GM03348 (cell line): Measurements from ENCODE around the gene C11orf86.
"Not testable (repeated sequence)": the region's sequence is repeated elsewhere in the genome, so short reads cannot be mapped to it uniquely, and the experiment has no call there.

ENCODE experiments used
- DNase-seq: peaks from one replicate; pipeline ENCODE4 v3.0.0; 2012; ENCODE audit warnings: low spot score

C11orf86 gene

DNA sequence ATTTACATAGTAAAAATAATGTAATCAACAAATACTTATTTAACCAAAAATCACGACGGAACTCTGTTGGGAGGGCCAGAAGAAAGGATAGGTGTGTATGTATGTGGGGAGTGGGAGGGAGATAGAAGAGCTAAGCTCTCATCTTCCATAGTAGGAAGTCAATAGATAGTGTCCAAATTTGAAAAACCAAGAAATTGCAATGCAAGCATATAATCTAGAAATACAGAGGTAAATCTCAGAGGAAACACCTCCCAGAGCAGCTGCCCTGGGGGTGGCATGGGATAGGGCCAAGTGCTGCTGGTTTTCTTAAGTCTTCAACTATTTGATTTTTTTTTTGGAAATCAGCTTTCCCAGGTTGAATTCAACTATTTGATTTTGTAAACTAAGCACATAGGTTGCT is 16.9 kb downstream of the C11orf86 start:
- no peak for DNase-seq

DNA sequence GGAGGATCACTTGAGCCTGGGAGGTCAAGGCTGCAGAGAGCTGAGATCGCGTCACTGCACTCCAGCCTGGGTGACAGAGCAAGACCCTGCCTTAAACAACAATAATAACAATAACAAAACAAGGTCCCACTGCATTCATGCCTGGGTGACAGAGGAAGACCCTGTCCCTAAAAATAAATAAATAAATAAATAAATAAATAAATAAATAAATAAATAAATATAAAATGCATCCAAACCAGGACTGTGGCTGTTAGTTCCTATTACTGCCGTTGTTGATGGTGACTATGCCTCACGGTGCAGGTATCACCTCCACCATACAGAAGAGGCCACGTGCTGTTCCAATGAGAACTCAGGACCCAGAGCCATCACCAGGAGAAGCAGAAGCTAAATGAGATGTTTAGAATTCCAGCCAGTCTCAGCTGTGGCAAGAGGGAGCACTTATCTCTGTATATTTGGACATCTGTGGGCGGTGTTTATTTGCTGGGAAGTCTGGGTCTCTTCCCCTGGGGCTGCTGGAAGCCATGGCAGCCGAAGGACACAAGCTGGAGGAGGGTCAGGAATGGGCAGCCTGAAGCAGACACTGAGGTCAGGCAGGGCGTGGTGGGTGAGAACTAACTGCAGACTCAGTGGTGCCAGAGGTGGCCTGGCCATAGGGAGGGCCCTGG is 21.6 kb downstream of the C11orf86 start:
- peak; percentile 84 for DNase-seq

- DNase-seq, result no peak
Observed at GRCh38 chr11:66999555-66999954, 24.5 kb downstream of the C11orf86 start.

GRCh38 chr11:67001332-67001731 is 26.2 kb downstream of the C11orf86 start:
- no peak for DNase-seq

DNA sequence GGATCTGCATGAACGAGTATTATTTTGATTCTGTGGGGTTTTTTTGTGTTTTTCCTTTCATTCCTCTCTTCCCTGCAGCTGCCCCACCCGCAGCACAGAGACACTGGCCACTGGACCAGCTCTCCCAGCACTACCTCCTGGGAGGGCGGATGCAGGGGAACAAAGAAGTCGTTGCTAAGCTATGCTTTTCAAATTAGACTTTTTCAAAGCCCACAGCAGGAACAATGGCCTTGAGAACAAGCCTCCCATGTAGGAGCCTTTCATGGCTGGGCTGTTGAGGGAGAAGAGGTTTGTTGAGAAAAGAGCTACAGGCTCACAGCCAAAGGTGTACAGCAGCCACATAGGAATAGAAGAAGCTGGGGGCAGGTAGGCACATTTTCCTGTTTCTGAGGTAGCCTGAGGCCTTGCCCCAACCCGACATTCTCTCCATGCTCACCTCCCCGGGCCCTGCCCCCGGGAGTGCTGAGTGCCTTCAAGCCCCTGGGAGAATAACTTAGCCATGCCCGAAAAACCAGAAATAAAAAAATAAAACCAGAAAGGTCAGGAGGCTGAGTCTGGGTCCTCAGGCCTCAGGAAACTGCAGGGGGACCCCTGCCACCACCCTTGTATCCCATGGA is 27.3 kb downstream of the C11orf86 start:
- no peak for DNase-seq

GRCh38 chr11:67002921-67003411 is 27.9 kb downstream of the C11orf86 start:
- no peak for DNase-seq

DNA sequence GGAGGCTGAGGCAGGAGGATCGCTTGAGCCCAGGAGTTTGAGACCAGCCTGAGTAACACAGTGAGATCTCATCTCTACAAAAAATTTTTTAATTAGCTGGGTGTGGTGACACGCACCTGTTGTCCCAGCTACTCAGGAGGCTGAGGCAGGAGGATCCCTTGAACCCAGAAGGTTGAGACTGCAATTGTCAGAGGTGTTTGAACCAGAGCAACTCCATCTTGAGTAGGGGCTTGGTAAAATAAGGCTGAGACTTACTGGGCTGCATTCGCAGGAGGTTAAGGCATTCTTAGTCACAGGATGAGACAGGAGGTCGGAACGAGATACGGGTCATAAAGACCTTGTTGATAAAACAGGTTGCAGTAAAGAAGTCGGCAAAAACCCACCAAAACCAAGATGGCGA is 30.1 kb downstream of the C11orf86 start:
- not testable (repeated sequence) for DNase-seq

DNA sequence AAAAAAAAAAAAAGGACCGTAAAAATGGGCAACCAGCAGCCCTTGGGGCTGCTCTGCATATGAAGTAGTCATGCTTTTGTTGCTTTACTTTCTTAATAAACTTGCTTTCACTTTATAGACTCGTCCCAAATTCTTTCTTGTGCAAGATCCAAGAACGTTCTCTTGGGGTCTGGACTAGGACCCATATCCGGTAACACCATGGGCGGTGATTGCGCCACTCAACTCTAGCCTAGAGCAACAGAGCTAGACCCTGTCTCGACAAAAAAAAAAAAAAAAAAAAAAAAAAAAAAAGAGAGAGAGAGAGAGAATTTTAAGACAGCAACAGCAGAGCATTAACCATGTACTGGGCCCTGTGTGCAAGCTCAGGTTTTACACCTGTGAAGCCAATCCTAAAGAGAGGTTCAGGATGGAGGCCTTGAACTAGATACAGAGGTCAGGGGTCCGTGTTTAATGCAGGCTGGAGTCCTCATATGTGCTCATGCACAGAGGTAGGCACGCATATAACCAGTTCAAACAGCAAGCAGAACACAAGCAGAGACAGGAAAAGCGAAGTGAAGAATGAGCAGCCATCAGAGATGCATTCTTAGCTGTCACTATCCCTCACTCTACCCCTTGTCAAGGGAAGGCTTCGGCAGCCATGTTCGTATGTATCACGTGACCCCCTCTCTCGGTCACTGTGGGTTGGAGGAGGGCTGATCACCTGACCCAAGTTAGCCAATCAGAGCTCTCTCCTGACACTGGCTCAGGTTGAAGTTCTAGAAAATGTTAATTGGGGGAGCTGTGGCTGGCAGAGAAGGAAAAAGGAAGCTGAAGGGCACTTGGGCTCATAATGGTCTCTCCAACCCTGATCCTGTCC is 31.2 kb downstream of the C11orf86 start:
- DNase-seq, result peak; percentile 36

DNA sequence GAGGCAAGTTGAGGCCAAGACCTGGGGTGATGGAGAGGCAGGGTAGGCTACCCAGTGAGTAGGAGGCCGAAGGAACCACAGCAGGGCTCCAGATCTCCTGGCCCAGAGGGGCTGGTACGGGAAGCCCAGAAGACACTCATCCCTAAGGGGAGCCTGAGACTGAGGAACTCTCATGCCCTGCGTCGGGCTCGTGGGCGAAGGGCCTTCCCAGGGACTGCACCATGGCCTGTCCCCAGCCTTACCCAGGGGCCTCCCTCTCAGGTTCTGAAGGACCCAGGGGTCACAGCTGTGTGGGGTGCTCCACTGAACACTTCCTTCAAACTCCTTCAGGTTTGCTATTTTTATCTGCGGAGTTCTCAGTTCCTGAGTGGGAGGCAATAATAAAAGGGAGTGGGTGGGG is 32.0 kb downstream of the C11orf86 start:
- DNase-seq, result no peak

- no peak for DNase-seq
Observed at GRCh38 chr11:67010296-67010905, 35.3 kb downstream of the C11orf86 start.

DNA sequence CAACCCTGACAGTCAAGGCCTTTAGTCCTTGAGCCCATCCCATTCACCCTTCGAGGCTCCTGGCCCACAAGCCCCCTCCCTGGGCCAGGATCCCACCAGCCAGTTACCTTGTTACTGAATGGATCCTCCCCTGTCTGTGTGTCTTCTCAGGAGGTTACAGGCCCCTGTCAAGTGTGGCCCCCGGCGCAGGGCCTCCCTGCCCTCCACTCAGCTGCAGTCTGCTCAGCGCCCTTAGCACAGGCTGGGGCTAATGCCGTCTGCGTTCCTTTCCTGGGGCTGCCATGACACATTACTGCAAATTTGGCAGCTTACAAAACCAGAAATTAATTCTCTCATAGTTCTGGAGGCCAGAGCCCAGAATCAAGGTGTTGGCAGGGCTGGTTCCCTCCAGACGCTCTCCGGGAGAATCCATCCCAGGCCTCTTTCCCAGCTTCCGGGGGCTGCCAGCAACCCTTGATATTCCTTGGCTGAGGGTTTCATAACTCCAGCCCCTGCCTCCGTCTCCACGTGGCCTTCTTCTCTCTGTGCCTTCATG is 38.5 kb downstream of the C11orf86 start:
- no peak for DNase-seq

DNA sequence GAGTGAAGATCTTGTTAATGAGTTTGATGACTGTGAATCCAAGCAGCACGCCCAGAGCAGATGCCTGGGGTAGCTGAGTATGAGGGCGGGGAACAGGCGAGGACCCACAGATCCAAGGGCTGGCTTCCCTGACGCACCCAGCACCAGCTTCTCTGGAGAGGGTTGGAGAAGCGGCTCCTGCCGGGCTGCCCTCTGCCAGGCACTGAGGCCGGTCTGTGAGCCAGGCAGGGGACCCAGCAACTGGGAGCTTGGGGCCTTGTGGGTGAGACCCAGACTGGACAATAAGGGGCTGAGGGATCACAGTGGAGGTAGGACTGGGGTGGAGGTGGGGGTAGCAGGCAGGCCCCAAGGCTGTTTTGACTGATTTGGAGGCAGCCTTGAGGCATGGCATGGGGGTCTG is 39.2 kb downstream of the C11orf86 start:
- DNase-seq, result no peak

DNA sequence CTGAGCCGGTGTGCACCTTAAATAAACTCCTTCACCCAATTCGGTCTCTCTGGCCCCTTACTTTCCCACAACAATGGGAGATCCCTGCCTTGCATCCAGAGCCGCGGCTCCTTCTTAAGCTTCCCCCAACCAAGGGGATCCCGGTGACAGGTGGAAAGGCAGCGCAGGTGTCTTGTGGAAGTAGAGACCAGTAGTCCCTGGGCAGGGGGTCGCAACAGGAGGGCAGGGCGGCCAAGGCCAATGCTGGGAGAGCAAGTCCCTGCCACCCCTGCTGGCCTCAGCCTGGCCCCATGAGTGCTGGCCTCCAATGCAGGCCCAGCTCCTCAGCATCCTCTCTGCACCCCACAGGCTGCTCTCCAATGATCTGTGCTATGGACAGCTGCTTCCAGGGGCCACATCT is 39.9 kb downstream of the C11orf86 start:
- no peak for DNase-seq

GRCh38 chr11:67016550-67016949 is 41.4 kb downstream of the C11orf86 start:
- no peak for DNase-seq

- no peak for DNase-seq
Observed at GRCh38 chr11:67020949-67021348, 45.8 kb downstream of the C11orf86 start.

DNA sequence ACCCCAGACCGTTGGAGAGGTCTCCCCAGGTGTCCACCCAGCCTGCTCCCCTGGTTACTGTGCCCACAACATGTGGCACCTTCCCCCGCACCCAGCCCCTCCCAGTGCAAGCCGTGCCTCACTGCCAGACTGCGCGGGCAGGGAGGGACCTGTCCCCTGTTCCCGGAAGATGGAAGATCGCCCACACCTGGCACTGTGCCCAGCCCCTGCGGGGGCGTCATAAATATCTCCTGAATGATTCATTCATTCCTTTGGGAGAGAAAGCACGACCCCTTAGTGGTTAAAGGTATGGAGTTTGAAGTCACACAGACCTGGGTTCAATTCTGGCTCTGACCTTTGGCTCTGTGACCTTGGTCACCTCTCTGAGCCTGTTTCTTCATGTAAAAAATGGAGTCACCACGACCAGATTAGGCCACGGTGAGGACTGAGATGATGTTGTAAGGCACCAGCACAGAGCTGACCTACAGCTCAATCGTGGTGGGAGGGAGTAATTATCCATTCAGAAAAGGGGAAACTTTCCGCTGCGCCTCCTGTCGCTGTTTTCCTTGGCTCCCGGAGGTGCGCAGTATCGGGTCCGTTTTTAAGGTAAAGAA is 47.3 kb downstream of the C11orf86 start:
- peak; percentile 37 for DNase-seq

DNA sequence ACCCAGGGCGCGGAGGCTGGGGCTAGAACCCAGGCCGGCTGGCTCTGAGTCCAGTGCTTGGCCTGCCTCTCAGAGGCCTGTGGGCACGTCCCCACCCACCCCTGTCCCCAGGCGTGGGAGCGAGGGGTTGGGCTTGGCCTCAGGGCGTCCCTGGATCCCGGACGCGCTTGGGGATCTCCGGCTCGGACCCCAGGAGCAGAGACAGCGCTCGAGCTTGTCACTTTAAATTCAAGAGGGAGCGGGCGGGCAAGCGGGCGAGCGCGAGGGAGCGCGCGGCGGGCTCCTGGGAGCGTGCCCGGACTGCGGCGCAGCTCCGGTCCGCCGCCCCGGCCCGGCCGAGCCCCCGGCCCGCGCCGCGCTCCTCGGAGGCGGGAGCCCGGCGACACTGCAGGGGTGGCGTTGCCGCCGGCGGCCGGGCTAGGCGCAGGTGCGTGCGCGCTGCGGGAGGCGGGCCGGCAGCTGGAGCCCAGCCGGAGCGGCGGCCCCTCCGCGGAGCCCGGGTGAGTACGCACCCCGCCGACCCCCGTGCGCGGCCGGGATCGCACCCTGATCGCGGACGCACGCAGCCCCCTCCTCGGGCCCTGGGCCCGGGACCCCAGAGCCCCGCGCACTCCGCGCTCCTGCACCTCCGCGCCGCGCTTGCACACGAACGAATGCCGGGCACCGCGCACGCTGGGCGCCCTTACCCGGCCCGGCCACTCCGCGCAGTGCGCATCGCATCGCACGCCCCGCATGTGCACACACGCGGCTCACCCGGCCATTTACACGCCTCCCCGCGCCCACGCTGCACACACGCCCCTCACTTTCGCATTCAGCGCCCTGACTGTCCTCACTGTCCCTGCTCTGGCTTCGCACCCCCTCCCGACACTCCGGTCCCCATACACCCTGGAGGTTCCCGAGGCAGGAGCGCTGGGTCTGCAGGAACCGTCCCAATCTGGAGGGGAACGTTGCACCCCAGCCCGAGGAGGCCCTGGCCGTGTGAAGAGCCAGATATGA is 48.2 kb downstream of the C11orf86 start, which contains the start of gene SYT12:
Gene SYT12, plus strand, starts transcription at position 174 of the 996 bp plus-strand sequence. CDS start 7,011 bp downstream, outside the sequence.
- DNase-seq, result peak; percentile 55

GRCh38 chr11:67023957-67024353 is 48.9 kb downstream of the C11orf86 start:
- DNase-seq, result no peak

- DNase-seq, result no peak
Observed at GRCh38 chr11:67024410-67024809, 49.3 kb downstream of the C11orf86 start.

GRCh38 chr11:67024966-67025365 is 49.9 kb downstream of the C11orf86 start:
- DNase-seq, result no peak
